ENCODE results near the gene CREBBP. TPM values are rescaled to one million over a fixed set of nuclear protein-coding genes. Genes with fewer than 3 reads are reported as not detected.

CREBBP gene
- total RNA-seq, 1 donor from 2014 or later, result 31.4 TPM

DNA sequence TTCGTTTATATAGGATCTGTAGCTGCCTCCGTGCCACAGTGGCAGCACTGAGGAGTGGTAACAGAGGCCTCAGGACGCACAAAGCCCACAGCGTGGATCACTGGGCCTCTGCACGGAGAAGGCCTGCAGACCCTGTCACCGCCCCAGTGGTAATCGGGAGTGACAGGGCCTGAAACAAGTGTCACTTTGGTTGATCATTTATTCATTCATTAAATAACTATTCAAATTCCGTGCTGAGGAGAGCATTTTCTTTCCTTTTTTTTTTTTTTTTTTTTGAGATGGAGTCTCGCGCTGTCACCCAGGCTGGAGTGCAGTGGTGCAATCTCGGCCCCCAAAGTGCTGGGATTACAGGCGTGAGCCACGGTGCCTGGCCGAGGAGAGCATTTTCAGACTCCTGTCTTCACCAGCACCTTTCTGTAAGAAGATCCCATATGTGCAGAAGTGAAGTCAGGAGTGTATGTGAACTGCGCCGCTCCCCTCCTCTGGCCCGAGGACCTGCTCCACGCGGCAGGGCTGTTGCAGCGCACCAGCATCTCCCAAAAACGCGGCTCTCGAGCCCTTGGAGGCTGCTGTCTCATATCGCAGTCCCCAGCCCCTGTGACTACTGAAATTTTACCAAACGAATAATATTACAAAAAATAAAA lies 118.3 kb downstream of the CREBBP start:
- no peaks in the 10 kb centered on the region for H3K27me3 ChIP-seq (ENCODE audit: control insufficient read depth, insufficient read depth, low read length)
- no peak for DNase-seq (ENCODE audit: low read depth)

DNA sequence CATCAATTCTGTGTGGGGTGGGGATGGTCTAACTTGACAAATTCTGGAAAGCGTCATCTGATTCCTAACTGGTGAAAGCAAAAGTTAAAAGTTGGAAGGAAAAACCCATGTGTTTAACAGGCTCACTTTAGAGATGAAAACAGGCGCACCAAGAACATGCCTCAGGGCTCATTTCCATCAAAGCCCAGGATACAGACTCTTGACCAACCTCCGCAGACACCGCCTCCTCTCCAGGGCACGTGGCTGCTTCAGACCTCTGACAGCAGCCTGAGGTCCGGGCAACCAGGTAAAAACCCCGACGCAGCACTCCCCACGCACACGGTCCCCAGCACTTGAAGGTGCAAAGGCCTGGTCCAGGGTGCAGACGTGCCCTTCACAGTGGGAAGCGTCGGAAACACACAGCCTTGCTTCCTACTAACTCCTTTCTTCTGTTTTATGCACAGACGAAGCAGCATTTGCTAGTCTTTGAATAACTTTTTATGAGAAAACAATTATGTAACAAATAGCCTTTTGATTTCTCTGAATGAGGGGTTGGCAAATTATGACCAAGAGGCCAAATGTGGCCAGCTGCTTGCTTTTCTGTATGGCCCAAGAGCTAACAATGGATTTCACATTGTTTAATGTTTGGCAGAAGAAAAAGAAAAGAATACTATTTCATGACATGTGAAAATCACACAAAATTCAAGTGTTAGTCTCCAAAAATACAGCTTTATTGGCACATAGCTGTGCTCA lies 119.0 kb downstream of the CREBBP start:
- no peak for DNase-seq (ENCODE audit: low read depth)
- H3K27me3 ChIP-seq (ENCODE audit: control insufficient read depth, insufficient read depth, low read length), result no peaks in the 10 kb centered on the region
- H3K4me3 ChIP-seq (ENCODE audit: low read depth, low read length), result no peak overlapping the region
- TF ChIP-seq, protein P1, sequence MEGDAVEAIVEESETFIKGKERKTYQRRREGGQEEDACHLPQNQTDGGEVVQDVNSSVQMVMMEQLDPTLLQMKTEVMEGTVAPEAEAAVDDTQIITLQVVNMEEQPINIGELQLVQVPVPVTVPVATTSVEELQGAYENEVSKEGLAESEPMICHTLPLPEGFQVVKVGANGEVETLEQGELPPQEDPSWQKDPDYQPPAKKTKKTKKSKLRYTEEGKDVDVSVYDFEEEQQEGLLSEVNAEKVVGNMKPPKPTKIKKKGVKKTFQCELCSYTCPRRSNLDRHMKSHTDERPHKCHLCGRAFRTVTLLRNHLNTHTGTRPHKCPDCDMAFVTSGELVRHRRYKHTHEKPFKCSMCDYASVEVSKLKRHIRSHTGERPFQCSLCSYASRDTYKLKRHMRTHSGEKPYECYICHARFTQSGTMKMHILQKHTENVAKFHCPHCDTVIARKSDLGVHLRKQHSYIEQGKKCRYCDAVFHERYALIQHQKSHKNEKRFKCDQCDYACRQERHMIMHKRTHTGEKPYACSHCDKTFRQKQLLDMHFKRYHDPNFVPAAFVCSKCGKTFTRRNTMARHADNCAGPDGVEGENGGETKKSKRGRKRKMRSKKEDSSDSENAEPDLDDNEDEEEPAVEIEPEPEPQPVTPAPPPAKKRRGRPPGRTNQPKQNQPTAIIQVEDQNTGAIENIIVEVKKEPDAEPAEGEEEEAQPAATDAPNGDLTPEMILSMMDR (IDR thresholded peaks at IDR 0.05; ENCODE audit: insufficient read depth, low read length, poor library complexity, severe bottlenecking), result no peak
- H3K36me3 ChIP-seq (ENCODE audit: control insufficient read depth, insufficient read depth, low read length), result peaks cover 1% of the 10 kb centered on the region

More for the DNA sequence above, 118.3 kb downstream of the CREBBP start:
- TF ChIP-seq, protein P1 (IDR thresholded peaks at IDR 0.05; ENCODE audit: insufficient read depth, low read length, poor library complexity, severe bottlenecking), result no peak
- Histone ChIP-seq H3K36me3 (ENCODE audit: control insufficient read depth, insufficient read depth, low read length) (no peaks in the 10 kb centered on the region), H3K4me3 (ENCODE audit: low read depth, low read length) (no peak overlapping the region)

DNA sequence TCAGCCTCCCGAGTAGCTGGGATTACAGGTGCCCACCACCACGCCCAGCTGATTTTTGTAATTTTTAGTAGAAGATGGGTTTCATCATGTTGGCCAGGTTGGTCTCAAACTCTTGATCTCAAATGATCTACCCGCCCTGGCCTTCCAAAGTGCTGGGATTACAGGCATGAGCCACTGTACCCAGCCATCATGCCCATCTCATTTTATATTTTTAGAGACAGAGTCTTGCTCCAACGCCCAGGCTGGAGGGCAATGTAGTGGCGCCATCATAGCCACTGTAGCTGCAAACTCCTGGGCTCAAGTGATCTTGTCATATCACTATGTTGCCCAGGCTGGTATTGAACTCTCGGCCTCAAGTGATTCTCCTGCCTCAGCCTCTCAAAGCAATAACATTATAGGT lies 120.0 kb downstream of the CREBBP start:
- TF ChIP-seq, protein P1 (IDR thresholded peaks at IDR 0.05; ENCODE audit: insufficient read depth, low read length, poor library complexity, severe bottlenecking), result no peak
- DNase-seq (ENCODE audit: low read depth), result no peak
- H3K4me3 ChIP-seq (ENCODE audit: low read depth, low read length), result no peak overlapping the region
- H3K27me3 ChIP-seq (ENCODE audit: control insufficient read depth, insufficient read depth, low read length), result no peaks in the 10 kb centered on the region
- peaks cover 1% of the 10 kb centered on the region for H3K36me3 ChIP-seq (ENCODE audit: control insufficient read depth, insufficient read depth, low read length)

DNA sequence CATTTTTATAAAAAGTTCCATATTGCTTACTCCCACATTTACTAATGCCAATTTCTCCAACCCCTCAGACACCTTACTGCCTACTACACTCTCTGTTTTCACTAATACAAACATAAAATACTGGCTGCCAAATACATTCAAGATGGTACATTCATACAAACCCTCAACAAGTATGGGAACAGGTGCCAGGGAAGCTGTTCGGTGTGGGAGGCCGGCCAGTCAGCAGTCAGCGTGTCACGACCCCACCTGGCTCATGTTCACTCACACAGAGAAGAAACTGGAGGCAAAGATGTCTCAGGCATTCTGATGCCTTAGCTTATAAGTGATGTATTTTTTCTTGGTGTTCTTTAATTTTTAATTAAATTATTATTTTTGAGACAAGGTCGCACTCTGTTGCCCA lies 120.8 kb downstream of the CREBBP start:
- no peak for DNase-seq (ENCODE audit: low read depth)
- H3K36me3 ChIP-seq (ENCODE audit: control insufficient read depth, insufficient read depth, low read length), result peaks cover 1% of the 10 kb centered on the region
- H3K27me3 ChIP-seq (ENCODE audit: control insufficient read depth, insufficient read depth, low read length), result no peaks in the 10 kb centered on the region

DNA sequence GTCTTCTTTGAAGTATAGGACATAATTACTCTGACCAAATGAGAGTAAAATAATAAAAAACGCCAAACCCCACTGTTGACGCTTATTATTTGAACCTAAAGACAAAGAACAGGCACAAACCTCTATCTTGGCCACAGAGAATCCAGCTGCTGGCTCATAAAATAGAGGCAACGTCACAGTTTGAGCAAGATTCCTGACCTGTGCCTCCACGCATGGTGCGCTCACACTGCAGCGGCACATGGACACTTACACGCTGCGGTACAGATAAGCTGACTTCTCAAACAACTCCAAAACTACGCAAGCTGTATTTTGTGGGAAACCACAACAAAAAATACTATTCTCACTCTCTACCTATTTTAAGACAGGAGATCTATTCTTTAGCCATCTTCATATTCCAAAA lies 124.4 kb downstream of the CREBBP start:
- DNase-seq (ENCODE audit: low read depth), result no peak
- Histone ChIP-seq H3K36me3 (ENCODE audit: control insufficient read depth, insufficient read depth, low read length) (peaks cover 1% of the 10 kb centered on the region), H3K4me3 (ENCODE audit: low read depth, low read length) (no peak overlapping the region), H3K27me3 (ENCODE audit: control insufficient read depth, insufficient read depth, low read length) (no peaks in the 10 kb centered on the region)
- TF ChIP-seq, protein P1 (IDR thresholded peaks at IDR 0.05; ENCODE audit: insufficient read depth, low read length, poor library complexity, severe bottlenecking), result no peak

More for the DNA sequence above, 120.8 kb downstream of the CREBBP start:
- H3K4me3 ChIP-seq (ENCODE audit: low read depth, low read length), result no peak overlapping the region
- TF ChIP-seq, protein P1 (IDR thresholded peaks at IDR 0.05; ENCODE audit: insufficient read depth, low read length, poor library complexity, severe bottlenecking), result no peak
